ENCODE measurements around the gene CASP8. TPM values are rescaled to one million over a fixed set of nuclear protein-coding genes. Genes with fewer than 3 reads are reported as not detected.
A peak's percentile ranks its signal among the peaks of the same experiment; 100 is the strongest.

The CASP8 gene
- total RNA-seq, 4 donors from 2014 or later, result 4.9 to 17.9 (median 5.3) TPM

GRCh38 chr2:201220102-201220570 is 40.2 kb upstream of the CASP8 start:
- Histone ChIP-seq H3K9me3 (no peaks in the 10 kb centered on the region), H3K36me3 (peaks cover 0 to 24% (median 5%) of the 10 kb centered on the region in 4 donors), H3K4me3 (no peak overlapping the region), H3K27me3 (no peaks in the 10 kb centered on the region), H3K4me1 (peaks cover 0 to 17% (median 9%) of the 10 kb centered on the region in 4 donors), H3K27ac (replicated peaks in 1 of 4) (no peak overlapping the region)
- intact Hi-C loops (cut with DNase I), result no loop called here
- 53% methylated on average over 4 of the region's 4 CpGs for WGBS
- DNase-seq (ENCODE audit: extremely low spot score), result no peak
- TF ChIP-seq EP300 (IDR thresholded peaks at IDR 0.05) (no peak), POLR2AphosphoS5 (IDR thresholded peaks at IDR 0.05) (no peak), POLR2A (IDR thresholded peaks at IDR 0.05; ENCODE audit: low read depth) (no peak)
- TF ChIP-seq, protein P1, sequence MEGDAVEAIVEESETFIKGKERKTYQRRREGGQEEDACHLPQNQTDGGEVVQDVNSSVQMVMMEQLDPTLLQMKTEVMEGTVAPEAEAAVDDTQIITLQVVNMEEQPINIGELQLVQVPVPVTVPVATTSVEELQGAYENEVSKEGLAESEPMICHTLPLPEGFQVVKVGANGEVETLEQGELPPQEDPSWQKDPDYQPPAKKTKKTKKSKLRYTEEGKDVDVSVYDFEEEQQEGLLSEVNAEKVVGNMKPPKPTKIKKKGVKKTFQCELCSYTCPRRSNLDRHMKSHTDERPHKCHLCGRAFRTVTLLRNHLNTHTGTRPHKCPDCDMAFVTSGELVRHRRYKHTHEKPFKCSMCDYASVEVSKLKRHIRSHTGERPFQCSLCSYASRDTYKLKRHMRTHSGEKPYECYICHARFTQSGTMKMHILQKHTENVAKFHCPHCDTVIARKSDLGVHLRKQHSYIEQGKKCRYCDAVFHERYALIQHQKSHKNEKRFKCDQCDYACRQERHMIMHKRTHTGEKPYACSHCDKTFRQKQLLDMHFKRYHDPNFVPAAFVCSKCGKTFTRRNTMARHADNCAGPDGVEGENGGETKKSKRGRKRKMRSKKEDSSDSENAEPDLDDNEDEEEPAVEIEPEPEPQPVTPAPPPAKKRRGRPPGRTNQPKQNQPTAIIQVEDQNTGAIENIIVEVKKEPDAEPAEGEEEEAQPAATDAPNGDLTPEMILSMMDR (IDR thresholded peaks at IDR 0.05), result no peak

DNA sequence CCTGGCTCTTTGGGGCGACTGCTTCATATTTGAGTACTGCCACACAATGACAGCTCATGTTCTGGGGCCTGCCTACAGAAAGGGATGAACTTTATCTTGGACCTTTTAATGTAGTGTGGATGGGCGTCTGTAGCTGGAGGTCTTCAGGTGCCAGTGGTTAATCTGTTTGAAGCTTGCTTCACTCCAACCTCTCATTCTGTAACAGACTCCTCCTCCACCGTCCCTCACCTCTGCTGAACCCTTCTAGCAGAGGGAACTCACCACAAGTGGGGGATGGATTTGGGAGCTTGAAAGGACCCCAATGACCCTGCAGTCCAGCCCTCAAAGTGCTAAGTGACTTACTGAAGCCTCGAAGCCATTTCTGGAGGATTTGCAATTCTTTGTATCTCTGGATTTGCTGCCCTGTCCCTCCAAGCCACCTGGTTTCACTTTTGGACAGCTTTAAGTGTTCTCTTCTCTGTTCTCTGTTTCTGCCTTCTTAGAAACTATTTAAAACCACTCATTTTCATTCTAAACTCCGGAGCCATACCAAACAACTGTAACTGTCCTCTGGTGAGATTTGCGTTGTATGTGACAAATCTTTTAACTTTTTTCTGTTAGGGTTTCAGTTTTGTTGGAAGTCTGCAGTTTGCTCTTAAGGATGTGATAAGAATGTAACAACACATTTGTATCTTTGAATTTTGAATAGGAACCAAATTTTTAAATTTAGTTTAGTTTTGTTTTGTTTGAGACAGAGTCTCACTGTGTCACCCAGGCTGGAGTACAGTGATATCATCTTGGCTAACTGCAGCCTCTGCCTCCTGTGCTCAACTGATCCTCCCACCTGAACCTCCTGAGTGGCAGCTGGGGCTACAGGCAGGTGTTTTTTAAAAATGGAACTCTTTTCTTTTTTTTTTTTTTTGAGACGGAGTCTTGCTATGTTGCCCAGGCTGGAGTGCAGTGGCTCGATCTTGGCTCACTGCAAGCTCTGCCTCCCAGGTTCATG is 37.0 kb upstream of the CASP8 start:
- H3K4me1 ChIP-seq, result peaks cover 0 to 17% (median 9%) of the 10 kb centered on the region in 4 donors
- DNase-seq (ENCODE audit: extremely low spot score), result peak; percentile 55
- WGBS, result 81% methylated on average over 8 of the region's 8 CpGs
- no peaks in the 10 kb centered on the region for H3K9me3 ChIP-seq
- intact Hi-C loops (cut with DNase I), result no loop called here
- H3K27ac ChIP-seq (replicated peaks in 1 of 4), result no peak overlapping the region
- no peaks in the 10 kb centered on the region for H3K27me3 ChIP-seq
- no peak overlapping the region for H3K4me3 ChIP-seq
- H3K36me3 ChIP-seq, result peaks cover 0 to 5% (median under 1%) of the 10 kb centered on the region in 4 donors
- TF ChIP-seq, protein P1 (IDR thresholded peaks at IDR 0.05), result no peak
- TF ChIP-seq POLR2AphosphoS5 (IDR thresholded peaks at IDR 0.05) (no peak), EP300 (IDR thresholded peaks at IDR 0.05) (no peak)

GRCh38 chr2:201228271-201228911 is 31.9 kb upstream of the CASP8 start:
- no peaks in the 10 kb centered on the region for H3K27me3 ChIP-seq
- DNase-seq (ENCODE audit: extremely low spot score), result peak; percentile 14
- 94% methylated on average over 3 of the region's 3 CpGs for WGBS
- H3K27ac ChIP-seq (replicated peaks in 1 of 4), result no peak overlapping the region
- H3K9me3 ChIP-seq, result no peaks in the 10 kb centered on the region
- TF ChIP-seq, protein P1 (IDR thresholded peaks at IDR 0.05), result no peak
- TF ChIP-seq POLR2AphosphoS5 (IDR thresholded peaks at IDR 0.05) (no peak), POLR2A (IDR thresholded peaks at IDR 0.05; ENCODE audit: low read depth) (no peak), EP300 (IDR thresholded peaks at IDR 0.05) (no peak)
- intact Hi-C loops (cut with DNase I), result no loop called here
- peaks cover 12 to 16% (median 14%) of the 10 kb centered on the region in 4 donors for H3K4me1 ChIP-seq
- no peak overlapping the region for H3K4me3 ChIP-seq
- no peaks in the 10 kb centered on the region for H3K36me3 ChIP-seq

GRCh38 chr2:201228912-201229290 is 31.4 kb upstream of the CASP8 start:
- Histone ChIP-seq H3K9me3 (no peaks in the 10 kb centered on the region), H3K4me1 (peaks cover 12 to 16% (median 14%) of the 10 kb centered on the region in 4 donors), H3K4me3 (no peak overlapping the region), H3K36me3 (no peaks in the 10 kb centered on the region), H3K27me3 (no peaks in the 10 kb centered on the region), H3K27ac (replicated peaks in 1 of 4) (no peak overlapping the region)
- WGBS, result 81% methylated on average over 12 of the region's 12 CpGs
- DNase-seq (ENCODE audit: extremely low spot score), result peak; percentile 74
- TF ChIP-seq EP300 (IDR thresholded peaks at IDR 0.05), result no peak
- TF ChIP-seq, protein P1 (IDR thresholded peaks at IDR 0.05), result no peak
- no peak for TF ChIP-seq POLR2A (IDR thresholded peaks at IDR 0.05; ENCODE audit: low read depth)
- TF ChIP-seq POLR2AphosphoS5 (IDR thresholded peaks at IDR 0.05), result no peak
- intact Hi-C loops (cut with DNase I), result no loop called here
